HCT116 (cell line): ENCODE results near the gene LSM7.

Experiments
- CBX3 ChIP-seq: IDR thresholded peaks from 2 replicates; pipeline ENCODE4 v1.6.1; 2012; ENCODE audit warnings: low read depth
- EZH2 ChIP-seq: fragments of 200-600 bp; sonication (generic); IDR thresholded peaks from 2 replicates; pipeline ENCODE4 v1.6.1; 2017; ENCODE audit warnings: antibody characterized with exemption, mixed run types
- POLR2A ChIP-seq: IDR thresholded peaks from 2 replicates; pipeline ENCODE4 v1.7.0; 2011; ENCODE audit warnings: borderline replicate concordance; ENCODE audit not compliant: insufficient read depth, insufficient read length; ENCODE audit errors: extremely low read depth
- POLR2AphosphoS5 ChIP-seq: IDR thresholded peaks from 2 replicates; pipeline ENCODE4 v1.6.1; 2011; ENCODE audit warnings: mild to moderate bottlenecking, low read depth, low read length, moderate library complexity
- RAD21 ChIP-seq: IDR thresholded peaks from 2 replicates; pipeline ENCODE4 v1.6.1; 2012; ENCODE audit warnings: low read depth, mild to moderate bottlenecking
- ZFX ChIP-seq: fragments of 450-650 bp; IDR thresholded peaks from 2 replicates; pipeline ENCODE4 v1.6.1; 2017
- ZNF274 ChIP-seq: fragments of 200-500 bp; sonication (Bioruptor generic); IDR thresholded peaks from 2 replicates; pipeline ENCODE4 v1.6.1; 2014; ENCODE audit warnings: mild to moderate bottlenecking, low read depth, low read length, inconsistent platforms
- TF ChIP-seq, protein P1 (sequence below), 3 experiments: fragments of 200-600 bp in 1 of 3; sonication (generic) in 1 of 3; IDR thresholded peaks in 2 of 3; conservative IDR thresholded peaks in 1 of 3; 2 replicates each; pipeline ENCODE4 v1.5.1; 2012 to 2017; ENCODE audit warnings: low read depth in 2 of 3, low read length in 2 of 3, antibody characterized with exemption in 1 of 3, borderline replicate concordance in 1 of 3, control low read depth in 1 of 3, mild to moderate bottlenecking in 1 of 3, mixed read lengths in 1 of 3, mixed run types in 1 of 3, moderate library complexity in 1 of 3; ENCODE audit not compliant: insufficient read depth in 1 of 3
- TF ChIP-seq, protein P2 (sequence below): IDR thresholded peaks from 2 replicates; pipeline ENCODE4 v1.6.1; 2012

DNA sequence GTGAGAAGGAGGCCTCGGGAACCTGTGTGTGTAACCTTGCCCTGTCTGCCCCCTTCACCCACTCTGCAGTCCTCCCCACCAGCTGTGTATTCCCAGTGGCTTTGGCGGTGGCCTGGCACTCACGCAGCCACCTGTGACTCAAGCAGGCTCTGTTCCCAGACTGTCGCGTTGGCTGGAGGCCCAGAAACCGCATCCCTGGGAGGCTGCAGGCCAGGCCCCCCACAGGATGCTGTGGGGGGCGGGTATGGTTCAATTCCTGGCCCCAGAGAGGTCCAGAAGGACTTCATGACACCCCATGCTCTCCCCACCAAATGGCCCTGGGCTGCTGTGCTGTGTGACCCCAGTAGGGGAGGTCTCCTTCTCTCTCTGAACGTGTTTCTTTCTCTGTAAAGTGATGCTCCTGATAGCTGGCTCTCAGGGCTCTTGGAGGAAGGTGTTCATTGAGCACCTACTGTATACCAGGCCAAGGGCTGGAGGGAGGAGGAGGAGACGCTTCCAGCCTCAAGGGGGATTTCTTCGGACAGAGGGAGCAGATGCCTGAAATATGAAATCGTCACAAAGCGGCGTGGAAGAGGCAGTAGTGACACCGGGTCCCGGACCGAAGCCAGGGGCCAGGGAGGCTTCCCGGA is 18.5 kb downstream of the LSM7 start:
- TF ChIP-seq, protein P1, sequence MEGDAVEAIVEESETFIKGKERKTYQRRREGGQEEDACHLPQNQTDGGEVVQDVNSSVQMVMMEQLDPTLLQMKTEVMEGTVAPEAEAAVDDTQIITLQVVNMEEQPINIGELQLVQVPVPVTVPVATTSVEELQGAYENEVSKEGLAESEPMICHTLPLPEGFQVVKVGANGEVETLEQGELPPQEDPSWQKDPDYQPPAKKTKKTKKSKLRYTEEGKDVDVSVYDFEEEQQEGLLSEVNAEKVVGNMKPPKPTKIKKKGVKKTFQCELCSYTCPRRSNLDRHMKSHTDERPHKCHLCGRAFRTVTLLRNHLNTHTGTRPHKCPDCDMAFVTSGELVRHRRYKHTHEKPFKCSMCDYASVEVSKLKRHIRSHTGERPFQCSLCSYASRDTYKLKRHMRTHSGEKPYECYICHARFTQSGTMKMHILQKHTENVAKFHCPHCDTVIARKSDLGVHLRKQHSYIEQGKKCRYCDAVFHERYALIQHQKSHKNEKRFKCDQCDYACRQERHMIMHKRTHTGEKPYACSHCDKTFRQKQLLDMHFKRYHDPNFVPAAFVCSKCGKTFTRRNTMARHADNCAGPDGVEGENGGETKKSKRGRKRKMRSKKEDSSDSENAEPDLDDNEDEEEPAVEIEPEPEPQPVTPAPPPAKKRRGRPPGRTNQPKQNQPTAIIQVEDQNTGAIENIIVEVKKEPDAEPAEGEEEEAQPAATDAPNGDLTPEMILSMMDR (IDR thresholded peaks at IDR 0.05 in 2 of 3, conservative IDR thresholded peaks at IDR 0.05 in 1 of 3; ENCODE audit: borderline replicate concordance in 1 of 3, insufficient read depth in 1 of 3, low read depth in 2 of 3, low read length in 2 of 3) = no peak
- no peak for TF ChIP-seq POLR2AphosphoS5
- TF ChIP-seq, protein P2, sequence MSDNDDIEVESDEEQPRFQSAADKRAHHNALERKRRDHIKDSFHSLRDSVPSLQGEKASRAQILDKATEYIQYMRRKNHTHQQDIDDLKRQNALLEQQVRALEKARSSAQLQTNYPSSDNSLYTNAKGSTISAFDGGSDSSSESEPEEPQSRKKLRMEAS = no peak
- TF ChIP-seq CBX3 = no peak
- TF ChIP-seq POLR2A = no peak
- TF ChIP-seq ZFX = no peak
- no peak for TF ChIP-seq ZNF274
- no peak for TF ChIP-seq RAD21
- TF ChIP-seq EZH2 = no peak
